ENCODE data around the gene ZC3HAV1L. TPM values are rescaled to one million over a fixed set of nuclear protein-coding genes. Genes with fewer than 3 reads are reported as not detected.

The ZC3HAV1L gene
- total RNA-seq, 4 donors from 2014 or later, result 7.3 to 12.4 (median 10.2) TPM

GRCh38 chr7:139004321-139005090 is 31.3 kb downstream of the ZC3HAV1L start:
- no peak overlapping the region for H3K27ac ChIP-seq
- no peak overlapping the region for H3K4me3 ChIP-seq
- no peak for ATAC-seq
- H3K4me1 ChIP-seq, result no peaks in the 10 kb centered on the region
- no peaks in the 10 kb centered on the region for H3K36me3 ChIP-seq
- peaks cover 6% of the 10 kb centered on the region for H3K27me3 ChIP-seq
- TF ChIP-seq POLR2AphosphoS5 (IDR thresholded peaks at IDR 0.05) (no peak), EP300 (IDR thresholded peaks at IDR 0.05) (no peak), POLR2A (IDR thresholded peaks at IDR 0.05) (no peak)
- TF ChIP-seq, protein P1, sequence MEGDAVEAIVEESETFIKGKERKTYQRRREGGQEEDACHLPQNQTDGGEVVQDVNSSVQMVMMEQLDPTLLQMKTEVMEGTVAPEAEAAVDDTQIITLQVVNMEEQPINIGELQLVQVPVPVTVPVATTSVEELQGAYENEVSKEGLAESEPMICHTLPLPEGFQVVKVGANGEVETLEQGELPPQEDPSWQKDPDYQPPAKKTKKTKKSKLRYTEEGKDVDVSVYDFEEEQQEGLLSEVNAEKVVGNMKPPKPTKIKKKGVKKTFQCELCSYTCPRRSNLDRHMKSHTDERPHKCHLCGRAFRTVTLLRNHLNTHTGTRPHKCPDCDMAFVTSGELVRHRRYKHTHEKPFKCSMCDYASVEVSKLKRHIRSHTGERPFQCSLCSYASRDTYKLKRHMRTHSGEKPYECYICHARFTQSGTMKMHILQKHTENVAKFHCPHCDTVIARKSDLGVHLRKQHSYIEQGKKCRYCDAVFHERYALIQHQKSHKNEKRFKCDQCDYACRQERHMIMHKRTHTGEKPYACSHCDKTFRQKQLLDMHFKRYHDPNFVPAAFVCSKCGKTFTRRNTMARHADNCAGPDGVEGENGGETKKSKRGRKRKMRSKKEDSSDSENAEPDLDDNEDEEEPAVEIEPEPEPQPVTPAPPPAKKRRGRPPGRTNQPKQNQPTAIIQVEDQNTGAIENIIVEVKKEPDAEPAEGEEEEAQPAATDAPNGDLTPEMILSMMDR (IDR thresholded peaks at IDR 0.05), result no peak
- H3K9me3 ChIP-seq, result peaks cover 0 to 7% (median 0%) of the 10 kb centered on the region in 3 donors

DNA sequence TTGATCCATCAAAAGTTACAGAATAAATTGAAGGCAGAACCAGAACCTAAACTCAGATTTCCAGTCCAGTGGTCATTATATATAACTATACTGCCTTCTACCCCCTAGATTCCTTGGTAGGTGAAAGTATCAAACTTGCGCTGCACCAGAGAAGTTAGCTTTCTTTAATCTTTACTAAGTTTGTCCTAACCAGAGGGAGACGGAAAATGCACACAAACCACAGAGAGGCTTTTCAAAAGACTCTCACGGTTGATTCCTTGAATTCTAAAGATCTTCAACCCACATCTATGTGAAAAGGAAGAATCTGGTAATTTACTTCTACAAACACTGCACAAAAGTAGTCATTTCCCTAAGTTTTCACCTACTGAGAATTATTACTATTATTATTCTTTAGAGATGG is 36.4 kb downstream of the ZC3HAV1L start:
- ATAC-seq, result no peak
- 89 to 93% methylated on average over 1 to 3 of the region's 3 CpGs for WGBS, 2 donors (ENCODE audit: low coverage in 1 of 2)
- TF ChIP-seq POLR2AphosphoS5 (IDR thresholded peaks at IDR 0.05) (no peak), POLR2A (IDR thresholded peaks at IDR 0.05) (no peak), EP300 (IDR thresholded peaks at IDR 0.05) (no peak)
- TF ChIP-seq, protein P1 (IDR thresholded peaks at IDR 0.05), result no peak

GRCh38 chr7:138992052-138992531 is 43.8 kb downstream of the ZC3HAV1L start:
- no peak for ATAC-seq
- no peak for TF ChIP-seq EP300 (IDR thresholded peaks at IDR 0.05)
- TF ChIP-seq POLR2AphosphoS5 (IDR thresholded peaks at IDR 0.05), result no peak
- TF ChIP-seq, protein P1 (IDR thresholded peaks at IDR 0.05), result no peak
- TF ChIP-seq POLR2A (IDR thresholded peaks at IDR 0.05), result no peak

More for the DNA sequence above, 36.4 kb downstream of the ZC3HAV1L start:
- H3K36me3 ChIP-seq, result no peaks in the 10 kb centered on the region
- H3K9me3 ChIP-seq, result peaks cover 0 to 3% (median 0%) of the 10 kb centered on the region in 3 donors
- H3K4me1 ChIP-seq, result no peaks in the 10 kb centered on the region
- H3K27ac ChIP-seq, result no peak overlapping the region
- peaks cover 6% of the 10 kb centered on the region for H3K27me3 ChIP-seq
- no peak overlapping the region for H3K4me3 ChIP-seq

GRCh38 chr7:138987686-138988085 is 48.2 kb downstream of the ZC3HAV1L start:
- Histone ChIP-seq H3K4me3 (no peak overlapping the region), H3K9me3 (peaks cover 0 to 8% (median 0%) of the 10 kb centered on the region in 3 donors), H3K27me3 (no peaks in the 10 kb centered on the region), H3K27ac (no peak overlapping the region), H3K36me3 (no peaks in the 10 kb centered on the region), H3K4me1 (no peaks in the 10 kb centered on the region)
- no peak for ATAC-seq
- 100% methylated on average over 1 of the region's 1 CpG for WGBS, 2 donors (ENCODE audit: low coverage in 1 of 2)
- TF ChIP-seq POLR2AphosphoS5 (IDR thresholded peaks at IDR 0.05) (no peak), EP300 (IDR thresholded peaks at IDR 0.05) (no peak), POLR2A (IDR thresholded peaks at IDR 0.05) (no peak)
- TF ChIP-seq, protein P1 (IDR thresholded peaks at IDR 0.05), result no peak

More at GRCh38 chr7:138992052-138992531, 43.8 kb downstream of the ZC3HAV1L start:
- Histone ChIP-seq H3K4me1 (no peaks in the 10 kb centered on the region), H3K4me3 (no peak overlapping the region), H3K27ac (no peak overlapping the region), H3K36me3 (no peaks in the 10 kb centered on the region), H3K27me3 (no peaks in the 10 kb centered on the region), H3K9me3 (peaks cover 0 to 8% (median 0%) of the 10 kb centered on the region in 3 donors)
- 58 to 68% methylated on average over 6 to 8 of the region's 8 CpGs for WGBS, 2 donors (ENCODE audit: low coverage in 1 of 2)

GRCh38 chr7:138982204-138982623 is 53.6 kb downstream of the ZC3HAV1L start:
- TF ChIP-seq POLR2AphosphoS5 (IDR thresholded peaks at IDR 0.05), result no peak
- TF ChIP-seq, protein P1 (IDR thresholded peaks at IDR 0.05), result no peak
- TF ChIP-seq EP300 (IDR thresholded peaks at IDR 0.05), result no peak
- no peak for TF ChIP-seq POLR2A (IDR thresholded peaks at IDR 0.05)
- Histone ChIP-seq H3K36me3 (no peaks in the 10 kb centered on the region), H3K4me3 (peak overlapping the region in 1 of 2 donors; percentile 68), H3K27me3 (no peaks in the 10 kb centered on the region), H3K4me1 (peaks cover 0 to 22% (median 12%) of the 10 kb centered on the region in 3 donors), H3K9me3 (no peaks in the 10 kb centered on the region), H3K27ac (peak overlapping the region in 3 of 4 donors; percentile 66 to 78 (median 73))
- 26 to 28% methylated on average over 13 to 14 of the region's 14 CpGs for WGBS, 2 donors (ENCODE audit: low coverage in 1 of 2)
- ATAC-seq, result no peak
